Panc1 (cell line): ENCODE results near the gene RIMBP2. TPM values are rescaled to one million over a fixed set of nuclear protein-coding genes. Genes with fewer than 3 reads are reported as not detected.

Experiments used
- ATAC-seq: fragments of 200-7000 bp; cut with Tn5 transposase; 2 replicates; pipeline ENCODE4 v1.9.1; 2020; ENCODE audit warnings: mild to moderate bottlenecking, moderate library complexity
- BruUV-seq: library from RNA; stranded (reverse); fragments of 400-500 nt; replicated peaks from 2 replicates; lab custom pipeline; 2021; lab: Mats Ljungman, UMichigan
- CTCF ChIA-PET: fragments of 300-600 bp; sonication (Branson Sonifier 250); formaldehyde crosslinking; loops from one replicate; lab custom pipeline; 2022; ENCODE audit warnings: antibody characterized with exemption; lab: Charles Lee
- POLR2A ChIA-PET: fragments of 300-600 bp; sonication (Branson Sonifier 250); formaldehyde crosslinking; loops from one replicate; lab custom pipeline; 2022; ENCODE audit warnings: antibody characterized with exemption; lab: Charles Lee
- DNase-seq: peaks from one replicate; pipeline ENCODE4 v3.0.0-alpha.2; 2010; ENCODE audit warnings: low read depth, low spot score
- H3K27ac ChIP-seq: 2 replicates; pipeline ENCODE4 v1.5.1; 2011; ENCODE audit warnings: mild to moderate bottlenecking, low read length, inconsistent platforms
- H3K27me3 ChIP-seq: fragments of 200-500 bp; sonication (Bioruptor generic); 2 replicates; pipeline ENCODE4 v1.6.0; 2014; ENCODE audit warnings: low read length, inconsistent platforms; ENCODE audit not compliant: control insufficient read depth, insufficient read depth
- H3K36me3 ChIP-seq: fragments of 200-500 bp; sonication (Bioruptor generic); 2 replicates; pipeline ENCODE4 v1.5.1; 2014; ENCODE audit warnings: inconsistent platforms, mild to moderate bottlenecking, low read length, moderate library complexity; ENCODE audit not compliant: control insufficient read depth, insufficient read depth
- H3K4me1 ChIP-seq: 2 replicates; pipeline ENCODE4 v1.5.1; 2011; ENCODE audit warnings: inconsistent platforms, mild to moderate bottlenecking, low read length, moderate library complexity; ENCODE audit not compliant: control insufficient read depth, insufficient read depth
- H3K4me3 ChIP-seq, 2 experiments: 2 replicates each; pipeline ENCODE4 v1.5.1; 2011 to 2012; ENCODE audit warnings: low read depth in 2 of 2, low read length in 2 of 2, mild to moderate bottlenecking in 2 of 2, inconsistent platforms in 1 of 2, moderate library complexity in 1 of 2
- H3K9me3 ChIP-seq: fragments of 200-500 bp; sonication (Bioruptor generic); 2 replicates; pipeline ENCODE4 v1.5.1; 2014; ENCODE audit warnings: low read depth, mild to moderate bottlenecking, inconsistent platforms, low read length, moderate library complexity; ENCODE audit not compliant: control insufficient read depth, insufficient read depth
- POLR2AphosphoS5 ChIP-seq: IDR thresholded peaks from 2 replicates; pipeline ENCODE4 v1.6.1; 2012; ENCODE audit warnings: mild to moderate bottlenecking, low read depth, low read length, moderate library complexity
- SIN3A ChIP-seq: IDR thresholded peaks from 2 replicates; pipeline ENCODE4 v1.6.1; 2012; ENCODE audit warnings: low read depth, mild to moderate bottlenecking, low read length, moderate library complexity, borderline replicate concordance; ENCODE audit not compliant: insufficient read depth
- TCF7L2 ChIP-seq: IDR thresholded peaks from 2 replicates; pipeline ENCODE4 v1.6.1; 2011; ENCODE audit warnings: mild to moderate bottlenecking, low read depth, low read length, inconsistent platforms
- in situ Hi-C: cut with HindIII; loops from 2 replicates; pipeline ENCODE4 v1.10.0; 2016; ENCODE audit warnings: low sequenced_read_pairs, low pct_unique_long_range_greater_than_20kb
- intact Hi-C: fragments of 100-400 bp; cut with micrococcal nuclease; formaldehyde crosslinking; loops from one replicate; pipeline ENCODE4 v1.10.0; 2022; ENCODE audit not compliant: unreplicated experiment
- total RNA-seq: library from RNA; stranded (reverse); gene quantifications from one replicate; pipeline ENCODE4 v1.2.1, GENCODE V29; 2021; ENCODE audit not compliant: unreplicated experiment
- TF ChIP-seq, protein P1 (sequence below): fragments of 450-650 bp; IDR thresholded peaks from 2 replicates; pipeline ENCODE4 v1.5.1; 2017; ENCODE audit warnings: mild to moderate bottlenecking
- TF ChIP-seq, protein P2 (sequence below), 2 experiments: IDR thresholded peaks; 2 replicates each; pipeline ENCODE4 v1.6.1; 2011 to 2012; ENCODE audit warnings: low read depth in 2 of 2, control low read depth in 1 of 2, low read length in 1 of 2, mild to moderate bottlenecking in 1 of 2, moderate library complexity in 1 of 2; ENCODE audit not compliant: insufficient read depth in 1 of 2

Gene RIMBP2
- total RNA-seq, 1 experiment from 2014 or later = not detected

GRCh38 chr12:130655010-130655409, 61.1 kb downstream of the RIMBP2 start:
- POLR2A ChIA-PET = no interaction called here
- Histone ChIP-seq H3K4me3 (no peak overlapping the region), H3K27ac (no peak overlapping the region), H3K36me3 (no peaks in the 10 kb centered on the region), H3K27me3 (no peaks in the 10 kb centered on the region), H3K9me3 (no peaks in the 10 kb centered on the region), H3K4me1 (no peaks in the 10 kb centered on the region)
- no TSS peak for BruUV-seq
- CTCF ChIA-PET = no interaction called here
- TF ChIP-seq POLR2AphosphoS5 (no peak), TCF7L2 (no peak)
- DNase-seq (no peak), ATAC-seq (no peak)
- intact Hi-C loops = no loop called here
- in situ Hi-C loops = no loop called here

GRCh38 chr12:130651188-130651959, 64.7 kb downstream of the RIMBP2 start:
- Histone ChIP-seq H3K4me3 (no peak overlapping the region), H3K27me3 (no peaks in the 10 kb centered on the region), H3K27ac (no peak overlapping the region), H3K4me1 (no peaks in the 10 kb centered on the region), H3K9me3 (no peaks in the 10 kb centered on the region), H3K36me3 (no peaks in the 10 kb centered on the region)
- DNase-seq (no peak), ATAC-seq (no peak)
- in situ Hi-C loops (no loop called here), intact Hi-C loops (no loop called here)
- TF ChIP-seq TCF7L2 (no peak), POLR2AphosphoS5 (no peak), SIN3A (no peak)
- TF ChIP-seq, protein P1, sequence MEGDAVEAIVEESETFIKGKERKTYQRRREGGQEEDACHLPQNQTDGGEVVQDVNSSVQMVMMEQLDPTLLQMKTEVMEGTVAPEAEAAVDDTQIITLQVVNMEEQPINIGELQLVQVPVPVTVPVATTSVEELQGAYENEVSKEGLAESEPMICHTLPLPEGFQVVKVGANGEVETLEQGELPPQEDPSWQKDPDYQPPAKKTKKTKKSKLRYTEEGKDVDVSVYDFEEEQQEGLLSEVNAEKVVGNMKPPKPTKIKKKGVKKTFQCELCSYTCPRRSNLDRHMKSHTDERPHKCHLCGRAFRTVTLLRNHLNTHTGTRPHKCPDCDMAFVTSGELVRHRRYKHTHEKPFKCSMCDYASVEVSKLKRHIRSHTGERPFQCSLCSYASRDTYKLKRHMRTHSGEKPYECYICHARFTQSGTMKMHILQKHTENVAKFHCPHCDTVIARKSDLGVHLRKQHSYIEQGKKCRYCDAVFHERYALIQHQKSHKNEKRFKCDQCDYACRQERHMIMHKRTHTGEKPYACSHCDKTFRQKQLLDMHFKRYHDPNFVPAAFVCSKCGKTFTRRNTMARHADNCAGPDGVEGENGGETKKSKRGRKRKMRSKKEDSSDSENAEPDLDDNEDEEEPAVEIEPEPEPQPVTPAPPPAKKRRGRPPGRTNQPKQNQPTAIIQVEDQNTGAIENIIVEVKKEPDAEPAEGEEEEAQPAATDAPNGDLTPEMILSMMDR = no peak
- TF ChIP-seq, protein P2, sequence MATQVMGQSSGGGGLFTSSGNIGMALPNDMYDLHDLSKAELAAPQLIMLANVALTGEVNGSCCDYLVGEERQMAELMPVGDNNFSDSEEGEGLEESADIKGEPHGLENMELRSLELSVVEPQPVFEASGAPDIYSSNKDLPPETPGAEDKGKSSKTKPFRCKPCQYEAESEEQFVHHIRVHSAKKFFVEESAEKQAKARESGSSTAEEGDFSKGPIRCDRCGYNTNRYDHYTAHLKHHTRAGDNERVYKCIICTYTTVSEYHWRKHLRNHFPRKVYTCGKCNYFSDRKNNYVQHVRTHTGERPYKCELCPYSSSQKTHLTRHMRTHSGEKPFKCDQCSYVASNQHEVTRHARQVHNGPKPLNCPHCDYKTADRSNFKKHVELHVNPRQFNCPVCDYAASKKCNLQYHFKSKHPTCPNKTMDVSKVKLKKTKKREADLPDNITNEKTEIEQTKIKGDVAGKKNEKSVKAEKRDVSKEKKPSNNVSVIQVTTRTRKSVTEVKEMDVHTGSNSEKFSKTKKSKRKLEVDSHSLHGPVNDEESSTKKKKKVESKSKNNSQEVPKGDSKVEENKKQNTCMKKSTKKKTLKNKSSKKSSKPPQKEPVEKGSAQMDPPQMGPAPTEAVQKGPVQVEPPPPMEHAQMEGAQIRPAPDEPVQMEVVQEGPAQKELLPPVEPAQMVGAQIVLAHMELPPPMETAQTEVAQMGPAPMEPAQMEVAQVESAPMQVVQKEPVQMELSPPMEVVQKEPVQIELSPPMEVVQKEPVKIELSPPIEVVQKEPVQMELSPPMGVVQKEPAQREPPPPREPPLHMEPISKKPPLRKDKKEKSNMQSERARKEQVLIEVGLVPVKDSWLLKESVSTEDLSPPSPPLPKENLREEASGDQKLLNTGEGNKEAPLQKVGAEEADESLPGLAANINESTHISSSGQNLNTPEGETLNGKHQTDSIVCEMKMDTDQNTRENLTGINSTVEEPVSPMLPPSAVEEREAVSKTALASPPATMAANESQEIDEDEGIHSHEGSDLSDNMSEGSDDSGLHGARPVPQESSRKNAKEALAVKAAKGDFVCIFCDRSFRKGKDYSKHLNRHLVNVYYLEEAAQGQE (IDR thresholded peaks at IDR 0.05; ENCODE audit: insufficient read depth in 1 of 2, low read depth in 2 of 2, low read length in 1 of 2) = no peak
- ChIA-PET POLR2A (no interaction called here), CTCF (no interaction called here)
- BruUV-seq = no TSS peak

DNA sequence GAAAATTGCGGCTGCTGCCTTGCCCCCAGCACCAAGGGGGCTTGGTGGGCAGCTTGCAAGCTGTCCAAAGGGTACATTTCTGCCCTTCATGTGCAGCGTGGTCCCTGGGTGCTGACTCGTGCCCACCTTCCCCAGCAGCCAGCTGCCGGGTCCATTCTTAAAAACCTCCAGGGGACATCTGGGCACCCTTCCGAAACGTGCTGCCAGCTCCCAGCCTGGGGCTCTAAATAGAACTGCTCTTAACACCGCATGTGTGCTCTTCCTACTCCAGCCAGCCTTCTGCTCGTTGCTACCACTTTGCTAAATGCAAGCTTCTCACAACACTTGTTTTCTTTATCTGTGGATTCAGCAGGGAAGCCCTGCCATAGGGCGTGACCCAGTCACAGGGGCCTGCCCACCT, 66.0 kb downstream of the RIMBP2 start:
- no peaks in the 10 kb centered on the region for H3K9me3 ChIP-seq
- no peaks in the 10 kb centered on the region for H3K4me1 ChIP-seq
- H3K36me3 ChIP-seq = no peaks in the 10 kb centered on the region
- ChIA-PET CTCF (no interaction called here), POLR2A (no interaction called here)
- H3K27me3 ChIP-seq = no peaks in the 10 kb centered on the region
- in situ Hi-C loops = no loop called here
- no TSS peak for BruUV-seq
- no peak for ATAC-seq
- H3K27ac ChIP-seq = no peak overlapping the region
- TF ChIP-seq, protein P2 (IDR thresholded peaks at IDR 0.05; ENCODE audit: insufficient read depth in 1 of 2, low read depth in 2 of 2, low read length in 1 of 2) = no peak
- TF ChIP-seq SIN3A (no peak), TCF7L2 (no peak)
- TF ChIP-seq, protein P1 = no peak
- DNase-seq = no peak
- H3K4me3 ChIP-seq = no peak overlapping the region
- intact Hi-C loops = no loop called here
